ENCODE data around the gene SLC25A14. TPM values are rescaled to one million over a fixed set of nuclear protein-coding genes. Genes with fewer than 3 reads are reported as not detected.

Gene SLC25A14
- total RNA-seq, 1 experiment from 2014 or later, result 13.7 TPM

- Mint-ChIP-seq H3K9me3 (ENCODE audit: unreplicated experiment) (no peaks in the 10 kb centered on the region), H3K4me1 (ENCODE audit: insufficient read depth, unreplicated experiment) (no peaks in the 10 kb centered on the region), H3K36me3 (ENCODE audit: insufficient read depth, unreplicated experiment) (peaks cover 28% of the 10 kb centered on the region), H3K27me3 (ENCODE audit: insufficient read depth, unreplicated experiment) (peaks cover 44% of the 10 kb centered on the region), H3K4me3 (ENCODE audit: unreplicated experiment) (no peak overlapping the region), H3K27ac (ENCODE audit: low read depth, unreplicated experiment) (no peak overlapping the region)
- no peak for TF ChIP-seq CTCF (IDR thresholded peaks at IDR 0.05; ENCODE audit: unreplicated experiment)
- intact Hi-C loops (cut with micrococcal nuclease), result no loop called here
- ChIA-PET POLR2A (no interaction called here), CTCF (interaction anchor here (1.2 kb wide), 1 partner anchor 21 kb away, joined by 3 read pairs; no protein-coding TSS in a partner anchor)
- DNase-seq (ENCODE audit: unreplicated experiment), result no peak
- no TSS peak for BruUV-seq (replicated peaks)
Observed at GRCh38 chrX:130413415-130413814, 73.7 kb downstream of the SLC25A14 start.

GRCh38 chrX:130414800-130415199 is 75.1 kb downstream of the SLC25A14 start:
- ChIA-PET CTCF (no interaction called here), POLR2A (no interaction called here)
- intact Hi-C loops (cut with micrococcal nuclease), result no loop called here
- H3K36me3 Mint-ChIP-seq (ENCODE audit: insufficient read depth, unreplicated experiment), result peaks cover 18% of the 10 kb centered on the region
- no peak for TF ChIP-seq CTCF (IDR thresholded peaks at IDR 0.05; ENCODE audit: unreplicated experiment)
- H3K4me1 Mint-ChIP-seq (ENCODE audit: insufficient read depth, unreplicated experiment), result no peaks in the 10 kb centered on the region
- H3K27ac Mint-ChIP-seq (ENCODE audit: low read depth, unreplicated experiment), result no peak overlapping the region
- no peaks in the 10 kb centered on the region for H3K9me3 Mint-ChIP-seq (ENCODE audit: unreplicated experiment)
- BruUV-seq (replicated peaks), result no TSS peak
- no peak overlapping the region for H3K4me3 Mint-ChIP-seq (ENCODE audit: unreplicated experiment)
- peaks cover 58% of the 10 kb centered on the region for H3K27me3 Mint-ChIP-seq (ENCODE audit: insufficient read depth, unreplicated experiment)
- no peak for DNase-seq (ENCODE audit: unreplicated experiment)

- no peaks in the 10 kb centered on the region for H3K9me3 Mint-ChIP-seq (ENCODE audit: unreplicated experiment)
- intact Hi-C loops (cut with micrococcal nuclease), result no loop called here
- no peak for DNase-seq (ENCODE audit: unreplicated experiment)
- no TSS peak for BruUV-seq (replicated peaks)
- TF ChIP-seq CTCF (IDR thresholded peaks at IDR 0.05; ENCODE audit: unreplicated experiment), result no peak
- peaks cover 62% of the 10 kb centered on the region for H3K27me3 Mint-ChIP-seq (ENCODE audit: insufficient read depth, unreplicated experiment)
- H3K27ac Mint-ChIP-seq (ENCODE audit: low read depth, unreplicated experiment), result no peak overlapping the region
- no peaks in the 10 kb centered on the region for H3K4me1 Mint-ChIP-seq (ENCODE audit: insufficient read depth, unreplicated experiment)
- ChIA-PET CTCF (no interaction called here), POLR2A (no interaction called here)
- peaks cover 14% of the 10 kb centered on the region for H3K36me3 Mint-ChIP-seq (ENCODE audit: insufficient read depth, unreplicated experiment)
- no peak overlapping the region for H3K4me3 Mint-ChIP-seq (ENCODE audit: unreplicated experiment)
Observed at GRCh38 chrX:130415201-130415600, 75.5 kb downstream of the SLC25A14 start.

GRCh38 chrX:130416785-130417184 is 77.1 kb downstream of the SLC25A14 start:
- ChIA-PET CTCF (no interaction called here), POLR2A (no interaction called here)
- Mint-ChIP-seq H3K36me3 (ENCODE audit: insufficient read depth, unreplicated experiment) (peaks cover 14% of the 10 kb centered on the region), H3K9me3 (ENCODE audit: unreplicated experiment) (no peaks in the 10 kb centered on the region), H3K27ac (ENCODE audit: low read depth, unreplicated experiment) (no peak overlapping the region), H3K4me3 (ENCODE audit: unreplicated experiment) (no peak overlapping the region), H3K27me3 (ENCODE audit: insufficient read depth, unreplicated experiment) (peaks cover 70% of the 10 kb centered on the region), H3K4me1 (ENCODE audit: insufficient read depth, unreplicated experiment) (no peaks in the 10 kb centered on the region)
- intact Hi-C loops (cut with micrococcal nuclease), result no loop called here
- no peak for TF ChIP-seq CTCF (IDR thresholded peaks at IDR 0.05; ENCODE audit: unreplicated experiment)
- no peak for DNase-seq (ENCODE audit: unreplicated experiment)
- BruUV-seq (replicated peaks), result no TSS peak
